Kidney glomerular epithelial cell (primary cell): ENCODE data around the gene IL4R.

Experiments used
- DNase-seq: peaks from one replicate; lab custom pipeline; 2025; lab: John Stamatoyannopoulos, UW

Gene IL4R

DNA sequence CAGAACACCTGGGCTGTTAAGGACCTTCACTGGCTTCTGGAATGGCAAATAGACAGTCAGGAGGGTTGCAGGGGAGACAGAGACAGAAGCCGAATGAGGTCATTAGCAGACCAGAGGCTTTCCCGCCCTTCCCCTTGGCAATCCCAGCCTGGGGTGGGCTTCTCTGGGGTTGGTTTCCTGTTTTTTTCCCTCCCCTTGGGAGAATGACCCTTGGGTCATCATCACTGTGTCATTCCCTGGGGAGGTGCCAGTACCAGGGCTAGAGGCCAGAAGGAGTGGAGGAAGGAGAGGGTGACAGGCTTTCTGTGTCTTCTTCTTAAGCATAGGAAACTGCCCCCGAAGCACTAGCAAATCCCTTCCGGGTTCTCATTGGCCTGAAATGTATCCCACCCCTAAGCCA, 45.3 kb downstream of the IL4R start:
- no peak for DNase-seq

- DNase-seq, result no peak
Observed at GRCh38 chr16:27359615-27360014, 45.8 kb downstream of the IL4R start.

DNA sequence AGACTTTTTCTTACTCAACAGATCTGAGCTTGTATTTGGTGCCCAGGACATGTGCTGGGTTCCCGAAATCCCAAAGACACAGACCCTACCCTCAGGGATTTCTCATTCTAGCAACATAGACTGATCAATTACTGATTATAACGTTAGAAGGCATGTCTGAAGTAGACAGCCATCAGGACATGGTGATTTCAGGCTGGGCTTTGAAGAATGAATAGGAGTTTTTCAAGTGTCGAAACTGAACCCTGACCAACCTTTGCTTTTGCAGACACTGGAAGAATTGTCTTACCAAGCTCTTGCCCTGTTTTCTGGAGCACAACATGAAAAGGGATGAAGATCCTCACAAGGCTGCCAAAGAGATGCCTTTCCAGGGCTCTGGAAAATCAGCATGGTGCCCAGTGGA, 48.2 kb downstream of the IL4R start:
- no peak for DNase-seq

GRCh38 chr16:27362570-27363245, 48.9 kb downstream of the IL4R start:
- no peak for DNase-seq

GRCh38 chr16:27363246-27363632, 49.5 kb downstream of the IL4R start:
- no peak for DNase-seq

- no peak for DNase-seq
Observed at GRCh38 chr16:27363797-27364196, 50.0 kb downstream of the IL4R start.

DNA sequence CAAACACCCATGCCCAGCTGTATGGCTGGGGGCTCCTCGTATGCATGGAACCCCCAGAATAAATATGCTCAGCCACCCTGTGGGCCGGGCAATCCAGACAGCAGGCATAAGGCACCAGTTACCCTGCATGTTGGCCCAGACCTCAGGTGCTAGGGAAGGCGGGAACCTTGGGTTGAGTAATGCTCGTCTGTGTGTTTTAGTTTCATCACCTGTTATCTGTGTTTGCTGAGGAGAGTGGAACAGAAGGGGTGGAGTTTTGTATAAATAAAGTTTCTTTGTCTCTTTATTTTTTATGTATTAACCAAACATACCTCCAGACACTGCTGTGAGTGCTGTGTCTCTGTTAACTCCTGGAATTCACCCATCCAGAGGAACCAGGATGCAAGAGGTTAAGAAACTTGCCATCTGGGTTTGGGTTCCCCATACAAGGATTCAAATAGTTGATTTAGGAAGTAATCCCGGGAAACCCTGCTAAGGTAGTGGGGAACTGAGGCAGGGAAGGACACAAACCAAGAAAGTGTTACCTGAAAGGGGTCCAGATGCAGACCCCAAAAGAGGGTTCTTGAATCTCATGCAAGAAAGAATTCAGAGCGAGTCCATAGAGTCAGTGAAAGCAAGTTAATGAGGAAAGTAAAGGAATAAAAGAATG, 50.8 kb downstream of the IL4R start:
- no peak for DNase-seq

DNA sequence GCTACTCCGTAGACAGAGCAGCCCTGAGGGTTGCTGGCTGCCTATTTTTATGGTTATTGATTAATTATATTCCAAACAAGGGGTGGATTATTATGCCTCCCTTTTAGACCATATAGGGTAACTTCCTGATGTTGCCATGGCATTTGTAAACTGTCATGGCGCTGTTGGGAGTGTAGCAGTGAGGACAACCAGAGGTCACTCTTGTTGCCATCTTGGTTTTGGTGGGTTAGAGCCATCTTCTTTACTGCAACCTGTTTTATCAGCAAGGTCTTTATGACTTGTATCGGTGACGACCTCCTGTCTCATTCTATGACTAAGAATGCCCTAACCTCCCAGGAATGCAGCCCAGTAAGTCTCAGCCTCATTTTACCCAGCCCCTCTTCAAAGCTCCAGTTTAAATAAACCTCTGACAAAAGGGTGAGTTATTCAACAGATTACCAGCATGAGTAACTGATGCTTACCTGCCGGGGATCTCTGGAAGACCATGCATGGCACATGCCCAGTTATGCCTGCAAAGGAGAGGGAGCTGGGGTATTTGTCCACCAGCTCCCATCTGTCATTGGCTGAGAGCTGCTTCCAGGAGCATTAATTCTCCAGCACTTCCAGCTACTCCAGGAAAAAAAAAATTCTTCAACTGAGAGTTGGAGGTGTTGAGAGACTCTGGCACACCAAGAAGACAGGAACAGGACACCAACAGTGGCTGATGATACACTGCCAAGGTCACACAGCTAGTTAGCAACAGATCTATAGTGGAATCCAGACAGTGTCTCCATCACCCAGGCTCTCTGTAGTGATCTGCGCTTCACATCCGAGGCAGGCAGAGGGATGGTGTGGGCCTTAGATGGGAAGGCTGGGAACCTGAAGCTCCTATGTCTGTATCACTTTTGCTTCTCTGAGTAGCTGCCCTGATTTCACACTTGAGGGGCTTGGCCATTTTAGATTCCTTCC, 51.6 kb downstream of the IL4R start:
- DNase-seq, result peak; percentile 50

DNA sequence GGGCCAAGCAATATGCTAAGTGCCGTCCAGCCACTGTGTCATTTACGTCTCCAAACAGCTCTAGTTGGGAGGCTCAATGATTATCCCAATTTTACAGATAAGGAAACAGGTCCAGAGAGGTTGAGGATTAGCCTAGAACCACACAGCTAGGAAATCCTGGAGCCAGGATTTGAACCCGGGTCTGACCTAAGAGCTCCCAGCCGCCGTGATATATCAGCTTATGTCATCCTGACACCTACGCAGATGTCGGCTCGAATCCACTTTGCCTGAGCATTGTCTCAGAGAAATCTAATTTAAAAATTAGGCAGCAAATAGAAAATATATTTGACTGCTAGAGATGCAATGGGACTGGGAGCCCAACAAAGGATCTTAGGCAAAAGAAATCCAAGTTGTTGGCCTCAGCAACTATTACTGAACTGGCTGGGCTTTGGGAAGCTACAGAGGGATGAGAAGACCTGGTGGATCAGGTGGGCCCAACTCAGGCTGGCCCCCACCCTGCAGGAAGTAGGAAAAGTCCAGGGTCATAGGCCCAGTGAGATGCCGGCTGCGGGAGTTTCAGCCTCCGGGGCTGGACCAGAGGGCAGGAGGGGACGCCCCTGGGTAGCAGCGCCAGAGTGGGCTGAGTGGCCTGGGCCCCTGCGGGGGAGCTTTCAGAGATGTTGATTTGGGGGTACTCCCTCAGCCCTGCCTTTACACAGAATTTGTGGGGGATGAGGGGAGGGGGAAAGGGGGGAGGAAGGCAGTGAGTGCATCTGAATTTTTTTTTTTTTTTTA, 53.1 kb downstream of the IL4R start:
- no peak for DNase-seq

DNA sequence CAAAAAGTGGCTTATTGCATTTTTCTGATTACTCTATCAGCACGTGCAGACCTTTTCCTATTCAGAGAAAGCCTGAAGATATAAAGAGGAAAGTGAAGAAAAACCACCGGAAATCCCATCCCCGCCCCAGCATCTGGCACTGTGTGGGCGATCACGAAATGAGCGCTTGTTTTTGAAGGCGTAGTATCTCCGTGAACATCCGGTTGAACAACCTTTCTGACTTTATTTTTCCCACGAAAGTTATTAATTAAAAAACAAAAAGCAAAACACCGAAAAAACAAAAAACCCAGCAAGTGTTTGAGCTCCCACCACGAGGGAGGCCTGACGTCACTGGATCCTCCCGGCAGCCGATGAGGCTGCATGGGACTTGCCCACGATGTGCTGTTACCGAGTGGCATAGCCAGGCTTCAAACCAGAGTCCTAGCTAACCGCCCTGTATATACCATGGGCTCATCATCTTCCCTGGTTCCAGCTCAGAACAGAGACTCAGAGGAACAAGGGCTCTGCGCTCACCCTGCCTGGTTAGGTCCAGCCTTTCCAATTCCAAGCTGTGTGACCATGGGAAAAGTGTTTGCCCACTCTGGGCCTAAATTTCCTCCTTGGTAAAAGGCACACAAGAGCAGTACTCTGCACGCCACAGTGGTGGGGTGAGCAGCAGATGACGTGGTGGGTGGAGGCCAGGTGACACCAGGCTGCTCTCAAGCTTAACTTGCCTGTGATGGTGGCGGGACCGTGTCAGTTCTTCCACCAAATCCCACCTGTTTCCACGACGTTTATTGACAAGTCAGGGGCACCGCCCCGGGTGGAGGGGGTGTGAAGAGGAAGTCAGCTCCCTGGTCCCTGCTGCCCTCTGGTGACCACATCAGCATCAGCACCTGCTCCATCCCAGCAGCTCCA, 53.9 kb downstream of the IL4R start:
- peak; percentile 47 for DNase-seq

GRCh38 chr16:27368358-27368722, 54.6 kb downstream of the IL4R start:
- no peak for DNase-seq

GRCh38 chr16:27369806-27370205, 56.0 kb downstream of the IL4R start:
- no peak for DNase-seq

GRCh38 chr16:27370318-27370717, 56.5 kb downstream of the IL4R start:
- no peak for DNase-seq

DNA sequence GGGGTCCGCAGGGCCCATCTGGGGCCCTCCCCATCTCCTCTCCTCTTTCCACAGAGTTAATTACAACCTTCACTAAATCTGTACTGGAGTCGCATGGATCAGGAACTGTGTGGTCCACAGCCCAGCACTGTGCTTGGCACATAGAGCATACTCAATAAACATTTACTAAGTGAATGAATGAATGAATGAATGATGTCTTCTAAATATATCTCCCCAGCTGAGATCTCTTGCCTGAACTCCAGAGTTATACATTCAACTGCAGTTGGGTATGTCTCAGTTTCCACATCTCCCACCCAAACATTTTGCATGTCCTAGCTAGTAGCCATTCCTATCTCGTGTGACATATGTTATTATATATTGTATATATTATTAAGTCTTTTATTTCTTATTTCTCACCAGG, 59.5 kb downstream of the IL4R start:
- DNase-seq, result no peak

GRCh38 chr16:27374221-27374803, 60.5 kb downstream of the IL4R start:
- no peak for DNase-seq

DNA sequence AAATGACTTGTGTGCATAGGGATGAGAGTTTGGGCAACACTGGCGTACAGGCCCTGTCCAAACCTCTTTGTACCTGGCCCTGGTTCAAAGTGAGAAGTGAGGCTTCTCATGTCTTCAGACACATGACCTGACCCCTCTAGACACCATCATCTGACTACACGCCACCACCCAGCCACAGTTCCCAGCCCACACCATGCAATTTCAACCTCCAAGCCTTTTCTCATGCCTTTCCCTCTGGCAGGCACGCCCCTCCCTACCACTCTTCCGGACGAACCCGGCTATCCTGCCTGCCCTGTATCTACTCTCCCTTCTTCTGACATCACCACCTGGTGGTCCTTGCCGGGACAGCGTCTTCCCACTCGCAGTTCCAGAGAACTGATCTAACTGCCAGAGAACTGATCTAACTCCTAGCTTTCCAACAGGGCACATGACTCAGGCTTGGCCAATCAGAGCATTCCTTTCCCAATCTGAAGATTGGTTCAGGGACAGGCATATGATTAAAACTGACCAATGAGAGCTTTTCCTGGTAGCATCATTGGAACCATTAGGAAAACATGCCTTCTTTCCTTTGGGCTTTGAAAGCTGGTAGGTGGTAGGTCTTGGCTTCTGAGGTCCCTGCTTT, 61.1 kb downstream of the IL4R start:
- DNase-seq, result peak; percentile 81

- DNase-seq, result no peak
Observed at GRCh38 chr16:27377666-27378485, 64.1 kb downstream of the IL4R start.

GRCh38 chr16:27378871-27379481, 65.2 kb downstream of the IL4R start:
- no peak for DNase-seq

DNA sequence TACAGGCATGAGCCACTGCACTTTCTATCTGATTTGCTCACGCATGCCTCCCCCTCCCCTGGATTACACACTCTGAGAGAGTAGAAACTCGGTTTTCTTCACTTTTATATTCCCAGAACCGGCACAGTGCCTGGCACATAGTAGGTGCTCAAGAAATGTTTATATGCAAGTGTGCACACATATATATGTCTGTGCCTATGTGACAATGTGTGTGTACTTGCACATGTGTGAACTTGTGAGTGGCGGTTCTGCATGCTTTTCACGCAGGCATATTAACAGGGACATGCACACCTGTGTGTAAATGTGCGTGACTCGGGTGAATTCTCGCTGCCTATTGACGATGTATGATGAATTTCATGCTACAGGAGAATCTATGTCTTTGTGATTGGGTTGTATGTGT, 66.1 kb downstream of the IL4R start:
- DNase-seq, result no peak
